Inferior parietal cortex (tissue), 1 donor: Measurements from ENCODE around the gene PTPN5.
"Not testable (repeated sequence)": the region's sequence is repeated elsewhere in the genome, so short reads cannot be mapped to it uniquely, and the experiment has no call there.

Experiments used
- DNase-seq: peaks from one replicate; pipeline ENCODE4 v3.0.0-alpha.2; 2016; ENCODE audit errors: extremely low spot score

Gene PTPN5

DNA sequence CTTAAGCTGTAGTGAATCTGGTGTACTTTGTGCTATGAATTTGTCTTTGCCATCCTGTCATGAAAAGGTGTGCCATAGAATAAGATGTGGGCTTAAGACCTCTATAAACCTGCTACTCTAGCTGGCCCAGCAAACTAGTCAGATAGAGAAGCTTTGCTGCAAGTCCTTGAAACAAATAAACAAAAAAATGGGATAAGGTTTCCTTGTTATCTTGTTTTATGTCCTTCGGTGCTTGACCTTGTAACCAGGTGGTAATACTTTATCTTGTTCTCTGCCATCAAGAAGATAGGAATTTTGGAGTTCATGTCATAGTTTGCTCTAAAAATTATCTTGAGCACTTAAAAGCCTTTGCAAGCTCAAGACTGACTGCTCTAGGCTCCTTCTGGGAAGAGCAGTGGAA is 107.3 kb downstream of the PTPN5 start:
- DNase-seq: no peak

DNA sequence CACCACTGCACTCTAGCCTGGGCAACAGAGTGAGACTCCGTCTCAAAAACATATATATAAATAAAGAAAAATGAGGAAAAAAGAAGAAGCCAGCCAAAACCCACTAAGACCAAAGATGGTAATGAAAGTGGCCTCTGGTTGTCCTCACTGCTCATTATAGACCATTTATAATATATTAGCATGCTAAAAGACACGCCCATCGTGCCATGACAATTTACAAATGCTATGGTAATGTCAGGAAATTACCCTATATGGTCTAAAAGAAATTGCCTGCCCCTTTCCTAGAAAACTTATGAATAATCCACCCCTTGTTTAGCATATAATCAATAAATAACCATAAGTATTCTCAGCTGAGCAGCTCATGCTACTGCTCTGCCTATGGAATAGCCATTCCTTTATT is 109.1 kb downstream of the PTPN5 start:
- DNase-seq: no peak

DNA sequence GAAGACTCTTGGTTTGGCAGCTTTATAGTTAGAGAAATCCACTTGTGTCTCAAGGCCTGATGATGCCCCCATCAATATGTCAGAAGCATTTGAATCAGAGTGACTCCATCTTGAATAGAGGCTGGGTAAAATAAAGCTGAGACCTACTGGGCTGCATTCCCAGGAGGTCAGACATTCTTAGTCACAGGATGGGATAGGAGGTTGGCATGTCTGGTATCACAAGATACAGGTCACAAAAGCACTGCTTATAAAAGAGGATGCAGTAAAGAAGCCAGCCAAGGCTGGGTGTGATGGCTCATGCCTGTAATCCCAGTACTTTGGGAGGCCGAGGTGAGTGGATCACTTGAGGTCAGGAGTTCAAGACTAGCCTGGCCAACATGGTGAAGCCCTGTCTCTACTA is 109.6 kb downstream of the PTPN5 start:
- DNase-seq: not testable (repeated sequence)
